Ascending aorta (tissue), 2 donors: ENCODE measurements around the gene CELSR1. TPM values are rescaled to one million over a fixed set of nuclear protein-coding genes. Genes with fewer than 3 reads are reported as not detected.

Experiments
- DNase-seq, 2 donors: peaks; one replicate each; pipeline ENCODE4 v3.0.0-alpha.2; 2019; ENCODE audit warnings: low spot score in 2 of 2
- H3K27ac ChIP-seq, 2 donors: fragments of 200-600 bp; sonication (generic); one replicate each; pipeline ENCODE4 v1.5.1; 2016 to 2017; ENCODE audit warnings: mild to moderate bottlenecking in 1 of 2
- H3K27me3 ChIP-seq: fragments of 200-600 bp; sonication (generic); one replicate; pipeline ENCODE4 v1.5.1; 2017
- H3K36me3 ChIP-seq, 2 donors: fragments of 200-600 bp; sonication (generic); one replicate each; pipeline ENCODE4 v1.5.1; 2016
- H3K4me1 ChIP-seq, 2 donors: fragments of 200-600 bp; sonication (generic); one replicate each; pipeline ENCODE4 v1.5.1; 2016 to 2017; ENCODE audit warnings: mild to moderate bottlenecking in 1 of 2
- H3K4me3 ChIP-seq, 2 donors: fragments of 200-600 bp; sonication (generic); one replicate each; pipeline ENCODE4 v1.5.1; 2016 to 2017; ENCODE audit warnings: mild to moderate bottlenecking in 1 of 2
- H3K9me3 ChIP-seq, 2 donors: fragments of 200-600 bp; sonication (generic); one replicate each; pipeline ENCODE4 v1.5.1; 2016
- CTCF ChIP-seq, 3 experiments: fragments of 200-600 bp in 2 of 3; fragments of 450-650 bp in 1 of 3; sonication (generic) in 2 of 3; IDR thresholded peaks; one replicate each; pipeline ENCODE4 v1.5.1; 2016 to 2019; ENCODE audit warnings: antibody characterized with exemption in 3 of 3, mild to moderate bottlenecking in 1 of 3, moderate library complexity in 1 of 3
- intact Hi-C: fragments of 100-400 bp; cut with DNase I; formaldehyde crosslinking; loops from one replicate; pipeline ENCODE4 v1.15.1; 2023
- total RNA-seq: library from RNA; depleted of rRNA; stranded (reverse); fragments of >200 nt; gene quantifications from one replicate; pipeline ENCODE4 v1.1.0, GENCODE V29; 2016

CELSR1 gene
- total RNA-seq, 1 donor from 2014 or later, result 10.5 TPM

GRCh38 chr22:46366801-46367706 is 170.4 kb downstream of the CELSR1 start:
- Histone ChIP-seq H3K9me3 (no peaks in the 10 kb centered on the region), H3K4me1 (no peaks in the 10 kb centered on the region), H3K27ac (no peak overlapping the region), H3K4me3 (no peak overlapping the region), H3K27me3 (no peaks in the 10 kb centered on the region), H3K36me3 (no peaks in the 10 kb centered on the region)
- DNase-seq, result no peak
- intact Hi-C loops, result loop anchor here (1.0 kb wide), 1 partner anchor 175 kb away; no protein-coding TSS in a partner anchor
- no peak for TF ChIP-seq CTCF (IDR thresholded peaks at IDR 0.05)

- no peaks in the 10 kb centered on the region for H3K9me3 ChIP-seq
- intact Hi-C loops, result no loop called here
- H3K4me3 ChIP-seq, result no peak overlapping the region
- DNase-seq, result no peak
- no peaks in the 10 kb centered on the region for H3K27me3 ChIP-seq
- no peak overlapping the region for H3K27ac ChIP-seq
- no peak for TF ChIP-seq CTCF (IDR thresholded peaks at IDR 0.05)
- no peaks in the 10 kb centered on the region for H3K36me3 ChIP-seq
- no peaks in the 10 kb centered on the region for H3K4me1 ChIP-seq
These were observed 171.1 kb downstream of the CELSR1 start for GRCh38 chr22:46366327-46366731.

- intact Hi-C loops, result no loop called here
- Histone ChIP-seq H3K4me3 (no peak overlapping the region), H3K4me1 (no peaks in the 10 kb centered on the region), H3K36me3 (no peaks in the 10 kb centered on the region), H3K27me3 (no peaks in the 10 kb centered on the region), H3K27ac (no peak overlapping the region), H3K9me3 (no peaks in the 10 kb centered on the region)
- DNase-seq, result no peak
- no peak for TF ChIP-seq CTCF (IDR thresholded peaks at IDR 0.05)
These were observed 172.2 kb downstream of the CELSR1 start for GRCh38 chr22:46365166-46365624.

- DNase-seq, result no peak
- H3K9me3 ChIP-seq, result no peaks in the 10 kb centered on the region
- no peak for TF ChIP-seq CTCF (IDR thresholded peaks at IDR 0.05)
- no peak overlapping the region for H3K27ac ChIP-seq
- H3K4me3 ChIP-seq, result no peak overlapping the region
- intact Hi-C loops, result no loop called here
- no peaks in the 10 kb centered on the region for H3K4me1 ChIP-seq
- H3K27me3 ChIP-seq, result no peaks in the 10 kb centered on the region
- no peaks in the 10 kb centered on the region for H3K36me3 ChIP-seq
These were observed 172.9 kb downstream of the CELSR1 start for GRCh38 chr22:46364341-46365165.

- no peak for TF ChIP-seq CTCF (IDR thresholded peaks at IDR 0.05)
- intact Hi-C loops, result no loop called here
- DNase-seq, result no peak
- H3K27me3 ChIP-seq, result no peaks in the 10 kb centered on the region
- no peak overlapping the region for H3K4me3 ChIP-seq
- no peaks in the 10 kb centered on the region for H3K4me1 ChIP-seq
- no peak overlapping the region for H3K27ac ChIP-seq
- peaks cover 0 to 4% of the 10 kb centered on the region in 2 donors for H3K9me3 ChIP-seq
- H3K36me3 ChIP-seq, result no peaks in the 10 kb centered on the region
These were observed 173.7 kb downstream of the CELSR1 start for GRCh38 chr22:46363611-46364321.
